Neuronal stem cell (in vitro differentiated cells): Measurements from ENCODE around the gene SEPHS1. TPM values are rescaled to one million over a fixed set of nuclear protein-coding genes. Genes with fewer than 3 reads are reported as not detected.

Experiments
- DNase-seq: peaks from one replicate; pipeline ENCODE4 v3.0.0-alpha.2; 2013; ENCODE audit warnings: low spot score
- H2AFZ ChIP-seq: one replicate; pipeline ENCODE4 v1.6.1; 2013; ENCODE audit warnings: mild to moderate bottlenecking, low read length, inconsistent platforms
- H2AK5ac ChIP-seq: 2 replicates; pipeline ENCODE4 v1.6.1; 2013; ENCODE audit warnings: low read depth, mild to moderate bottlenecking, inconsistent platforms, low read length, moderate library complexity, mixed read lengths
- H2BK120ac ChIP-seq: 2 replicates; pipeline ENCODE4 v1.6.1; 2013; ENCODE audit warnings: low read depth, mild to moderate bottlenecking, inconsistent platforms, low read length, moderate library complexity, mixed read lengths
- H2BK12ac ChIP-seq: one replicate; pipeline ENCODE4 v1.6.1; 2013; ENCODE audit warnings: low read length, inconsistent platforms
- H2BK15ac ChIP-seq: 2 replicates; pipeline ENCODE4 v1.6.1; 2013; ENCODE audit warnings: mild to moderate bottlenecking, low read length, inconsistent platforms, mixed read lengths
- H2BK5ac ChIP-seq: one replicate; pipeline ENCODE4 v1.6.1; 2013; ENCODE audit warnings: inconsistent platforms, mild to moderate bottlenecking, low read length, moderate library complexity
- H3K14ac ChIP-seq: one replicate; pipeline ENCODE4 v1.6.1; 2013; ENCODE audit warnings: low read length, inconsistent platforms
- H3K18ac ChIP-seq: 2 replicates; pipeline ENCODE4 v1.6.1; 2013; ENCODE audit warnings: low read length, inconsistent platforms
- H3K23ac ChIP-seq: 2 replicates; pipeline ENCODE4 v1.6.1; 2013; ENCODE audit warnings: low read depth, mild to moderate bottlenecking, mixed read lengths, low read length, inconsistent platforms; ENCODE audit not compliant: poor library complexity
- H3K27ac ChIP-seq: replicated peaks from 3 replicates; pipeline ENCODE4 v1.5.1; 2013; ENCODE audit warnings: low read length, inconsistent platforms
- H3K27me3 ChIP-seq, 3 experiments: 2 replicates each; pipeline ENCODE4 v1.6.1; 2013; ENCODE audit warnings: low read length in 3 of 3, mild to moderate bottlenecking in 2 of 3, inconsistent platforms in 1 of 3, low read depth in 1 of 3, mixed read lengths in 1 of 3, moderate library complexity in 1 of 3; ENCODE audit not compliant: control insufficient read depth in 3 of 3, insufficient read depth in 3 of 3
- H3K36me3 ChIP-seq, 2 donors: replicated peaks in 1 of 2; 2 replicates each; pipeline ENCODE4 v1.6.1; 2013; ENCODE audit warnings: low read length in 2 of 2; ENCODE audit not compliant: control insufficient read depth in 2 of 2, insufficient read depth in 2 of 2
- H3K4ac ChIP-seq: 2 replicates; pipeline ENCODE4 v1.6.1; 2013; ENCODE audit warnings: inconsistent platforms, mild to moderate bottlenecking, low read length, moderate library complexity
- H3K4me1 ChIP-seq, 2 donors: 1 replicate in 1 of 2; 2 replicates in 1 of 2; pipeline ENCODE4 v1.6.1; 2013; ENCODE audit warnings: low read length in 2 of 2, low read depth in 1 of 2; ENCODE audit not compliant: control insufficient read depth in 2 of 2, insufficient read depth in 1 of 2
- H3K4me2 ChIP-seq: one replicate; pipeline ENCODE4 v1.6.1; 2013; ENCODE audit warnings: mild to moderate bottlenecking, low read length, inconsistent platforms; ENCODE audit not compliant: insufficient read depth, poor library complexity, severe bottlenecking
- H3K4me3 ChIP-seq, 2 donors: 2 replicates each; pipeline ENCODE4 v1.5.1; 2013; ENCODE audit warnings: low read length in 2 of 2, mild to moderate bottlenecking in 2 of 2, inconsistent platforms in 1 of 2, moderate library complexity in 1 of 2
- H3K79me1 ChIP-seq: one replicate; pipeline ENCODE4 v1.6.1; 2013; ENCODE audit warnings: low read depth, mild to moderate bottlenecking, inconsistent platforms, low read length, moderate library complexity
- H3K9ac ChIP-seq: one replicate; pipeline ENCODE4 v1.6.1; 2013; ENCODE audit warnings: mild to moderate bottlenecking, low read depth, low read length, inconsistent platforms; ENCODE audit not compliant: poor library complexity
- H3K9me3 ChIP-seq, 2 donors: replicated peaks in 1 of 2; 2 replicates each; pipeline versions ENCODE3 to v1.6.1; 2013; ENCODE audit warnings: low read length in 2 of 2, mild to moderate bottlenecking in 2 of 2, inconsistent platforms in 1 of 2, low read depth in 1 of 2, mixed read lengths in 1 of 2, moderate library complexity in 1 of 2; ENCODE audit not compliant: control insufficient read depth in 2 of 2, insufficient read depth in 1 of 2
- H4K8ac ChIP-seq: one replicate; pipeline ENCODE4 v1.6.1; 2013; ENCODE audit warnings: low read depth, mild to moderate bottlenecking, inconsistent platforms, low read length, moderate library complexity
- H4K91ac ChIP-seq: one replicate; pipeline ENCODE4 v1.6.1; 2013; ENCODE audit warnings: low read length, low read depth, mild to moderate bottlenecking, inconsistent platforms; ENCODE audit not compliant: poor library complexity
- WGBS, 2 donors: extraction: QIAGEN DNeasy Blood & Tissue Kit; methylation state at CpG; one replicate each; pipeline ENCODE4 v1.1.7; 2013; ENCODE audit warnings: missing lambda C conversion rate in 2 of 2, mixed read lengths in 1 of 2; ENCODE audit not compliant: insufficient read length in 2 of 2, insufficient replicate concordance in 1 of 2; ENCODE audit errors: extremely low coverage in 2 of 2; 5-methylcytosine and 5-hydroxymethylcytosine counted together
- polyA plus RNA-seq, 2 experiments: library from polyadenylated mRNA; stranded (reverse); fragments of 200-250 nt; gene quantifications; one replicate each; pipeline ENCODE4 v1.2.3, GENCODE V29; 2013

SEPHS1 gene, protein sequence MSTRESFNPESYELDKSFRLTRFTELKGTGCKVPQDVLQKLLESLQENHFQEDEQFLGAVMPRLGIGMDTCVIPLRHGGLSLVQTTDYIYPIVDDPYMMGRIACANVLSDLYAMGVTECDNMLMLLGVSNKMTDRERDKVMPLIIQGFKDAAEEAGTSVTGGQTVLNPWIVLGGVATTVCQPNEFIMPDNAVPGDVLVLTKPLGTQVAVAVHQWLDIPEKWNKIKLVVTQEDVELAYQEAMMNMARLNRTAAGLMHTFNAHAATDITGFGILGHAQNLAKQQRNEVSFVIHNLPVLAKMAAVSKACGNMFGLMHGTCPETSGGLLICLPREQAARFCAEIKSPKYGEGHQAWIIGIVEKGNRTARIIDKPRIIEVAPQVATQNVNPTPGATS
- 56.0 TPM for polyA plus RNA-seq (2013, experiment 1 of 2)
- polyA plus RNA-seq (2013, experiment 2 of 2) = 55.4 TPM

DNA sequence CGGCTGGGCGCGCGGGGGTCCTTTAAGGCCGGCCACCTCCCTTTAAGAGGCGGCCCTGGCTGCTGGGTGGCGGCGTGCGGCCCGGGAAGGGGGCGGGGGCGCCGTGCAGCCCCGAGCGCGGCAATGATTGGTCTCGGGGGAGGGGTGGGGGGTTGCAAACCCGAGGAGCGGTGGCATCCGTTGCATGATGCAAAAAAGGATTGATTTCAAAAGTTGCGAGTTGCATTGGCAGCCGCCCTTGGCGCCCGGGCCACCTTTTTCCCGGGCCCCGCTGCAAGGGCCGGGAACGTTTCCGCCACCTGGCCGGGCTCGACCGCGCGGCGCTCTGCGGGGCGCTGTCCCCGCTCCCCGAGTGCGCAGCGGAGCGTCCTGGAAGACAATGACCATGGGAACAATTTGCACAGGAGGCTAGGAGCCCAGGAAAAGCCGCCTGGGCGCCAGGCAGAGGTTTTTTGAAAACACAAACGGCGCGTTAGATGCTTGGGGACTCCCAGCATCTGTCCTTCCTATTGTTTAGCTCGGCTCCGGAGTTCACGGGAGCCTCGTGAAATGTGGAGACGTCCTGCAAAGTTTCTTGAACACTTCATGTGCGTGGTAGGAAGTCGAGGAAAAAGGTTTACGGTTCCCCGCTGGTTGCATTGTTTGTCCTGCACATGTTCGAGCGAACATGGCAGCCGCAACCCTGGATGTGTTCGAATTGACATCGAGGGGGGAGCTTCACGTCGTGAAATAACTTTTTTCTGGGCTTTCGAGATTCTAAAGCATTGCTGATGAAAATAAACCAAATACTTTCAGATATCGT is at the start of gene SEPHS1:
Gene SEPHS1, minus strand, starts transcription at position 78 of the 802 bp plus-strand sequence. CDS start 3,343 bp downstream, outside the sequence.
- peak; percentile 60 for DNase-seq
- H2BK12ac ChIP-seq = no peak within 1 kb of the TSS
- peak within 1 kb of the TSS; percentile 84 for H2AFZ ChIP-seq
- H3K27me3 ChIP-seq = peaks cover 4 to 35% (median 4%) of the 10 kb centered on the region in 3 experiments
- peaks cover 4 to 24% of the 10 kb centered on the region in 2 donors for H3K36me3 ChIP-seq
- peak within 1 kb of the TSS; percentile 94 for H2AK5ac ChIP-seq
- H4K91ac ChIP-seq = peak within 1 kb of the TSS; percentile 22
- peak within 1 kb of the TSS; percentile 96 for H3K18ac ChIP-seq
- H3K4me1 ChIP-seq = peaks cover 12 to 21% of the 10 kb centered on the region in 2 donors
- peak within 1 kb of the TSS; percentile 58 for H2BK5ac ChIP-seq
- H3K79me1 ChIP-seq = no peaks in the 10 kb centered on the region
- H3K9me3 ChIP-seq = no peaks in the 10 kb centered on the region
- H3K9ac ChIP-seq = peak within 1 kb of the TSS; percentile 86
- H3K4me2 ChIP-seq = peak within 1 kb of the TSS; percentile 85
- peak within 1 kb of the TSS; percentile 74 to 96 for H3K4me3 ChIP-seq
- no CpG with 5 or more reads among the region's 65 CpGs for WGBS, 2 donors
- no peak within 1 kb of the TSS for H3K14ac ChIP-seq
- H3K27ac ChIP-seq = peak within 1 kb of the TSS; percentile 87
- H2BK15ac ChIP-seq = peak within 1 kb of the TSS; percentile 32
- peak within 1 kb of the TSS; percentile 76 for H3K23ac ChIP-seq
- H3K4ac ChIP-seq = no peak within 1 kb of the TSS
- H2BK120ac ChIP-seq = peak within 1 kb of the TSS; percentile 40
- H4K8ac ChIP-seq = no peak within 1 kb of the TSS

DNA sequence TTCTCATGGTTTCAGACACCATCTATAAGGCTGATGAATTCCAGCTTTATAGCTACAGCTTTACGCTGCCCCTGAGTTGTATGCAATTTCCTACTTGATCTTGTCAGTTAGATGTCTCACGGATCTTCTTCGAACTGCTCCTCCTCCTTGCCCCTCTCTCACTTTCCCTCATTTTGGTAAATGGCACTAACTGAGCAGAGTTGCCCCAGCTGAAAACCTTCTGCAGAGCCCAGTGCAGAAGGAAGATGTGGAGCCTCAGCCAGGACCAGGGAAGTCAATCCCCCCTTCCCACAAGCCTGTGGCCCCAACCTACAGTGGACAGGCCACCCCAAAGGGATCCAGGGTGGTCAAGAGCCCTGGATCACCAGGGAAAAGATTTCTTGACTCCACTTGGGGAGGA is 49.0 kb upstream of the SEPHS1 start:
- Histone ChIP-seq H3K14ac (no peak overlapping the region), H2BK5ac (no peak overlapping the region), H3K4ac (no peak overlapping the region), H3K79me1 (no peaks in the 10 kb centered on the region), H2AK5ac (no peak overlapping the region), H3K9me3 (peaks cover 0 to 2% of the 10 kb centered on the region in 2 donors), H2BK12ac (no peak overlapping the region), H3K23ac (no peak overlapping the region), H3K36me3 (no peaks in the 10 kb centered on the region), H4K8ac (no peak overlapping the region), H3K18ac (no peak overlapping the region), H2BK120ac (no peak overlapping the region), H4K91ac (no peak overlapping the region), H3K9ac (no peak overlapping the region), H2BK15ac (no peak overlapping the region), H3K4me3 (no peak overlapping the region), H3K4me1 (no peaks in the 10 kb centered on the region), H3K4me2 (no peak overlapping the region), H3K27ac (no peak overlapping the region), H2AFZ (no peak overlapping the region), H3K27me3 (no peaks in the 10 kb centered on the region)
- no peak for DNase-seq
- no CpG with 5 or more reads among the region's 3 CpGs for whole genome bisulfite sequencing, 2 donors

DNA sequence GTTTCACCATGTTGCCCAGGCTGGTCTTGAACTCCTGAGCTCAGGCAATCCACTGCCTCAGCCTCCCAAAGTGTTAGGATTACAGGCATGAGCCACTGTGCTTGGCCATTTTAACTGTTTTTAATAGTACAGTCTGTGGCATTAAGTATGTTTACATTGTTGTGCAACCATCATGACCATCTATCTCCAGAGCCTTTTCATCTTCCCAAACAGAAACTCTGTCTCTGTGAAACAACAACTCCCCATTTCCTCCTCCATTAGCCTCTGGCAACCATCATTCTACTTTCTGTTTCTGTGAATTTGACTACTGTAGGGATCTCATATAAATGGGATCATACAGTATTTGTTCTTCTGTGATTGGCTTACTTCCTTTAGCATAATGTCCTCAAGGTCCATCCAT is 48.3 kb upstream of the SEPHS1 start:
- H2BK120ac ChIP-seq = no peak overlapping the region
- no peak overlapping the region for H2BK5ac ChIP-seq
- no peak overlapping the region for H3K4me3 ChIP-seq
- H2AK5ac ChIP-seq = no peak overlapping the region
- H3K27ac ChIP-seq = no peak overlapping the region
- H2AFZ ChIP-seq = no peak overlapping the region
- H2BK12ac ChIP-seq = no peak overlapping the region
- H3K18ac ChIP-seq = no peak overlapping the region
- H2BK15ac ChIP-seq = no peak overlapping the region
- no peaks in the 10 kb centered on the region for H3K36me3 ChIP-seq
- no peak overlapping the region for H3K4me2 ChIP-seq
- DNase-seq = no peak
- no peak overlapping the region for H3K23ac ChIP-seq
- H3K4me1 ChIP-seq = no peaks in the 10 kb centered on the region
- H3K14ac ChIP-seq = no peak overlapping the region
- H3K9me3 ChIP-seq = peaks cover 0 to 3% of the 10 kb centered on the region in 2 donors
- no peaks in the 10 kb centered on the region for H3K79me1 ChIP-seq
- no peak overlapping the region for H4K8ac ChIP-seq
- H4K91ac ChIP-seq = no peak overlapping the region
- no peaks in the 10 kb centered on the region for H3K27me3 ChIP-seq
- no peak overlapping the region for H3K4ac ChIP-seq
- no peak overlapping the region for H3K9ac ChIP-seq

DNA sequence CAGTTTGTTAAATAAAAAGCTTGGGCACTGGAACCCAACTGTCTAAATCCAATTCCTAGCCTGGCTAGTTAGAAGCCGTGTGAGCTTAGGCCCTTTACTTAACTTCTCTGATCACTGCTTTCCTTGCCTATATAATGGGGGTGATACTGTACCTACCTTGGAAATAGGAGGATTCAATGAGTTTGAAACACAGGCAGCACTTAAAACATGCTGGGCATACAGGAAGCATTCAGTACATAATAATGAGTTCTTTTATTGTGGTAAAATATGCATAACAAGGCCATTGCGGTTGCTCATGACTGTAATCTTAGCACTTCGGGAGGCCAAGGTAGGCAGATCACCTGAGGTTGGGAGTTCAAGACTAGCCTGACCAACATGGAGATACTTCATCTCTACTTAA is 47.4 kb upstream of the SEPHS1 start:
- Histone ChIP-seq H3K79me1 (no peaks in the 10 kb centered on the region), H3K9me3 (peaks cover 0 to 3% of the 10 kb centered on the region in 2 donors), H2BK120ac (no peak overlapping the region), H3K36me3 (no peaks in the 10 kb centered on the region), H3K14ac (no peak overlapping the region), H3K27me3 (no peaks in the 10 kb centered on the region), H3K18ac (no peak overlapping the region), H3K27ac (no peak overlapping the region), H3K4ac (no peak overlapping the region), H3K23ac (no peak overlapping the region), H2AFZ (no peak overlapping the region), H4K91ac (no peak overlapping the region), H2AK5ac (no peak overlapping the region), H3K4me3 (no peak overlapping the region), H3K4me2 (no peak overlapping the region), H2BK5ac (no peak overlapping the region), H2BK12ac (no peak overlapping the region), H3K4me1 (no peaks in the 10 kb centered on the region), H4K8ac (no peak overlapping the region), H3K9ac (no peak overlapping the region), H2BK15ac (no peak overlapping the region)
- no peak for DNase-seq
- WGBS, 2 donors = no CpG with 5 or more reads among the region's 3 CpGs
